NCI-H774 (cell line): ENCODE data around the gene ELANE.
"Not testable (repeated sequence)": the region's sequence is repeated elsewhere in the genome, so short reads cannot be mapped to it uniquely, and the experiment has no call there.

Experiments
- DNase-seq: peaks from one replicate; lab custom pipeline; 2025; lab: John Stamatoyannopoulos, UW

The ELANE gene

GRCh38 chr19:862581-863314, 10.6 kb downstream of the ELANE start:
- DNase-seq: no peak

GRCh38 chr19:863315-863620, 11.2 kb downstream of the ELANE start:
- no peak for DNase-seq

GRCh38 chr19:866769-867300, 14.7 kb downstream of the ELANE start:
- DNase-seq: no peak

- no peak for DNase-seq
These were observed 15.2 kb downstream of the ELANE start for GRCh38 chr19:867301-867793.

GRCh38 chr19:867855-868457, 15.9 kb downstream of the ELANE start:
- DNase-seq: no peak

- no peak for DNase-seq
These were observed 16.5 kb downstream of the ELANE start for GRCh38 chr19:868458-869244.

GRCh38 chr19:869245-870177, 17.4 kb downstream of the ELANE start:
- DNase-seq: no peak

- DNase-seq: no peak
These were observed 18.2 kb downstream of the ELANE start for GRCh38 chr19:870314-870713.

- DNase-seq: peak; percentile 74
These were observed 18.9 kb downstream of the ELANE start for GRCh38 chr19:870963-871401.

- no peak for DNase-seq
These were observed 19.6 kb downstream of the ELANE start for GRCh38 chr19:871446-872265.

GRCh38 chr19:872266-872951, 20.3 kb downstream of the ELANE start:
- DNase-seq: no peak

- no peak for DNase-seq
These were observed 21.0 kb downstream of the ELANE start for GRCh38 chr19:873084-873483.

- DNase-seq: no peak
These were observed 21.5 kb downstream of the ELANE start for GRCh38 chr19:873561-874041.

GRCh38 chr19:875265-875879, 23.3 kb downstream of the ELANE start:
- no peak for DNase-seq

- no peak for DNase-seq
These were observed 24.0 kb downstream of the ELANE start for GRCh38 chr19:876089-876488.

- DNase-seq: no peak
These were observed 24.7 kb downstream of the ELANE start for GRCh38 chr19:876780-877314.

- not testable (repeated sequence) for DNase-seq
These were observed 26.0 kb downstream of the ELANE start for GRCh38 chr19:877992-878660.

- not testable (repeated sequence) for DNase-seq
These were observed 26.9 kb downstream of the ELANE start for GRCh38 chr19:878751-879561.
